ENCODE measurements around the gene ITGAL. TPM values are rescaled to one million over a fixed set of nuclear protein-coding genes. Genes with fewer than 3 reads are reported as not detected.

The ITGAL gene
- total RNA-seq, 2 experiments from 2014 or later = 40.2 to 140 TPM

GRCh38 chr16:30567160-30567990 lies 94.8 kb downstream of the ITGAL start:
- peaks cover 21% of the 10 kb centered on the region for H3K4me1 ChIP-seq (ENCODE audit: insufficient read depth, low read length, poor library complexity, severe bottlenecking)
- H4K20me1 ChIP-seq (ENCODE audit: insufficient read depth, low read length) = no peaks in the 10 kb centered on the region
- intact Hi-C loops (cut with micrococcal nuclease; ENCODE audit: unreplicated experiment) = no loop called here
- H3K9me3 ChIP-seq (ENCODE audit: low read length) = no peaks in the 10 kb centered on the region
- H3K4me2 ChIP-seq (ENCODE audit: low read length) = no peak overlapping the region
- ChIA-PET POLR2A (interaction anchor here (1.7 to 1.8 kb wide), 2 partner anchors 9 to 43 kb away, joined by 6 to 11 read pairs; partner anchors contain the start of genes ZNF689 and ZNF764), CTCF (ENCODE audit: unreplicated experiment) (no interaction called here)
- no peak for DNase-seq (ENCODE audit: low spot score)
- no peak overlapping the region for H3K4me3 ChIP-seq (ENCODE audit: low read depth, low read length, poor library complexity, severe bottlenecking)
- H3K27ac ChIP-seq (ENCODE audit: low read depth, low read length, poor library complexity, severe bottlenecking) = peak overlapping the region; percentile 43
- no peaks in the 10 kb centered on the region; the same call in 1 of the 2 replicates for H3K79me2 ChIP-seq (ENCODE audit: insufficient read depth, low read depth, low read length)
- no TSS peak for BruUV-seq (replicated peaks)
- no peaks in the 10 kb centered on the region for H3K36me3 ChIP-seq (ENCODE audit: insufficient read depth, low read length)
- TF ChIP-seq EZH2phosphoT487 (IDR thresholded peaks at IDR 0.05; ENCODE audit: borderline replicate concordance, low read depth, low read length) (no peak), CTCF (conservative IDR thresholded peaks at IDR 0.05; ENCODE audit: low read length) (no peak)
- H3K9me2 ChIP-seq (ENCODE audit: insufficient read depth, low read length) = no peaks in the 10 kb centered on the region
- H2AFZ ChIP-seq (ENCODE audit: low read length) = peak overlapping the region; percentile 19; the same call in 1 of the 2 replicates

- Histone ChIP-seq H4K20me1 (ENCODE audit: insufficient read depth, low read length) (no peaks in the 10 kb centered on the region), H3K4me3 (ENCODE audit: low read depth, low read length, poor library complexity, severe bottlenecking) (peak overlapping the region; percentile 7), H3K4me1 (ENCODE audit: insufficient read depth, low read length, poor library complexity, severe bottlenecking) (peaks cover 25% of the 10 kb centered on the region), H3K4me2 (ENCODE audit: low read length) (peak overlapping the region; percentile 48), H3K27ac (ENCODE audit: low read depth, low read length, poor library complexity, severe bottlenecking) (peak overlapping the region; percentile 43), H2AFZ (ENCODE audit: low read length) (peak overlapping the region; percentile 19; the same call in 1 of the 2 replicates), H3K9me3 (ENCODE audit: low read length) (no peaks in the 10 kb centered on the region), H3K79me2 (ENCODE audit: insufficient read depth, low read depth, low read length) (peaks cover 7% of the 10 kb centered on the region), H3K9me2 (ENCODE audit: insufficient read depth, low read length) (no peaks in the 10 kb centered on the region), H3K36me3 (ENCODE audit: insufficient read depth, low read length) (no peaks in the 10 kb centered on the region)
- no TSS peak for BruUV-seq (replicated peaks)
- DNase-seq (ENCODE audit: low spot score) = peak; percentile 66
- intact Hi-C loops (cut with micrococcal nuclease; ENCODE audit: unreplicated experiment) = no loop called here
- ChIA-PET POLR2A (interaction anchor here (0.7 to 1.8 kb wide), 5 partner anchors 10 to 129 kb away, joined by 3 to 11 read pairs (median 4); partner anchors contain the start of genes ZNF689 and ZNF764), CTCF (ENCODE audit: unreplicated experiment) (no interaction called here)
- TF ChIP-seq EZH2phosphoT487 (IDR thresholded peaks at IDR 0.05; ENCODE audit: borderline replicate concordance, low read depth, low read length) (no peak), CTCF (conservative IDR thresholded peaks at IDR 0.05; ENCODE audit: low read length) (no peak)
Measured at GRCh38 chr16:30567991-30568638, 95.6 kb downstream of the ITGAL start.

All from OCI-LY7 (cell line).